Caco-2 (cell line): ENCODE measurements around the gene CTCFL. TPM values are rescaled to one million over a fixed set of nuclear protein-coding genes. Genes with fewer than 3 reads are reported as not detected.

Experiments
- BruUV-seq: library from RNA; stranded (reverse); fragments of 400-500 nt; replicated peaks from 2 replicates; lab custom pipeline; 2021; lab: Mats Ljungman, UMichigan
- CTCF ChIA-PET: fragments of 300-600 bp; sonication (Branson Sonifier 250); formaldehyde crosslinking; loops from one replicate; lab custom pipeline; 2022; ENCODE audit warnings: antibody characterized with exemption; lab: Charles Lee
- POLR2A ChIA-PET: fragments of 300-600 bp; sonication (Branson Sonifier 250); formaldehyde crosslinking; loops from one replicate; lab custom pipeline; 2022; ENCODE audit warnings: antibody characterized with exemption; lab: Charles Lee
- DNase-seq, 2 experiments: peaks; one replicate each; pipeline versions ENCODE4 v3.0.0 to v3.0.0-alpha.2; 2020 to 2022
- H3K27me3 ChIP-seq: replicated peaks from 2 replicates; pipeline ENCODE4 v1.6.0; 2011; ENCODE audit warnings: low read length; ENCODE audit not compliant: control insufficient read depth, insufficient read depth
- H3K36me3 ChIP-seq: 2 replicates; pipeline ENCODE4 v1.5.1; 2011; ENCODE audit warnings: low read length; ENCODE audit not compliant: control insufficient read depth, insufficient read depth
- H3K4me1 ChIP-seq: fragments of 250-450 bp; sonication (Bioruptor Pico); 2 replicates; pipeline ENCODE4 v1.5.1; 2020; ENCODE audit warnings: mild to moderate bottlenecking
- H3K4me3 ChIP-seq: 2 replicates; pipeline ENCODE4 v1.5.1; 2011; ENCODE audit warnings: low read depth, mild to moderate bottlenecking, control low read depth, low read length
- H3K9me3 ChIP-seq: fragments of 250-450 bp; sonication (Bioruptor Pico); 2 replicates; pipeline ENCODE4 v1.5.1; 2020; ENCODE audit warnings: mild to moderate bottlenecking, moderate library complexity
- H3K27ac Mint-ChIP-seq: one replicate; pipeline ENCODE4 v1.8.0; 2022; ENCODE audit warnings: mixed read lengths; ENCODE audit not compliant: unreplicated experiment
- H3K27me3 Mint-ChIP-seq: one replicate; pipeline ENCODE4 v1.8.0; 2022; ENCODE audit warnings: mixed read lengths; ENCODE audit not compliant: insufficient read depth, unreplicated experiment
- H3K36me3 Mint-ChIP-seq: one replicate; pipeline ENCODE4 v1.8.0; 2022; ENCODE audit warnings: mild to moderate bottlenecking, mixed read lengths; ENCODE audit not compliant: insufficient read depth, unreplicated experiment
- H3K4me1 Mint-ChIP-seq: one replicate; pipeline ENCODE4 v1.8.0; 2022; ENCODE audit warnings: low read depth, mixed read lengths; ENCODE audit not compliant: unreplicated experiment
- H3K4me3 Mint-ChIP-seq: one replicate; pipeline ENCODE4 v1.8.0; 2022; ENCODE audit warnings: mild to moderate bottlenecking, moderate library complexity, mixed read lengths; ENCODE audit not compliant: unreplicated experiment
- H3K9me3 Mint-ChIP-seq: one replicate; pipeline ENCODE4 v1.8.0; 2022; ENCODE audit warnings: mixed read lengths; ENCODE audit not compliant: unreplicated experiment
- CTCF ChIP-seq, 2 experiments: fragments of 200-600 bp in 1 of 2; IDR thresholded peaks; 1 replicate in 1 of 2; 2 replicates in 1 of 2; pipeline versions ENCODE4 v1.5.1 to v1.8.0; 2011 to 2022; ENCODE audit warnings: antibody characterized with exemption in 1 of 2, control low read depth in 1 of 2, inconsistent platforms in 1 of 2, low read depth in 1 of 2, low read length in 1 of 2, mild to moderate bottlenecking in 1 of 2, moderate library complexity in 1 of 2; ENCODE audit not compliant: insufficient read depth in 1 of 2, severe bottlenecking in 1 of 2, unreplicated experiment in 1 of 2
- intact Hi-C: fragments of 100-400 bp; cut with micrococcal nuclease; formaldehyde crosslinking; loops from one replicate; pipeline ENCODE4 v1.10.0; 2022; ENCODE audit not compliant: unreplicated experiment
- total RNA-seq: library from RNA; stranded (reverse); gene quantifications from 2 replicates; pipeline ENCODE4 v1.2.3, GENCODE V29; 2022

CTCFL gene
- total RNA-seq, 1 experiment from 2014 or later, result not detected

GRCh38 chr20:57481281-57481711, 43.6 kb downstream of the CTCFL start:
- no peaks in the 10 kb centered on the region for H3K9me3 ChIP-seq
- POLR2A ChIA-PET, result no interaction called here
- H3K27me3 ChIP-seq, result 0 out of 2 replicates have a peak, but pooled peaks cover 3% of the 10 kb centered on the region
- no peak for TF ChIP-seq CTCF (IDR thresholded peaks at IDR 0.05; ENCODE audit: insufficient read depth in 1 of 2, low read depth in 1 of 2, low read length in 1 of 2, severe bottlenecking in 1 of 2, unreplicated experiment in 1 of 2)
- no peaks in the 10 kb centered on the region for H3K36me3 ChIP-seq
- H3K9me3 Mint-ChIP-seq, result no peaks in the 10 kb centered on the region
- H3K4me3 ChIP-seq, result no peak overlapping the region
- intact Hi-C loops, result no loop called here
- no peaks in the 10 kb centered on the region for H3K4me1 Mint-ChIP-seq
- H3K4me1 ChIP-seq, result no peaks in the 10 kb centered on the region
- no peak overlapping the region for H3K27ac Mint-ChIP-seq
- CTCF ChIA-PET, result no interaction called here
- peak in 1 of 2 experiments; percentile 32 for DNase-seq
- no peaks in the 10 kb centered on the region for H3K36me3 Mint-ChIP-seq
- peaks cover 21% of the 10 kb centered on the region for H3K27me3 Mint-ChIP-seq
- no TSS peak for BruUV-seq
- no peak overlapping the region for H3K4me3 Mint-ChIP-seq

GRCh38 chr20:57480444-57481160, 44.3 kb downstream of the CTCFL start:
- H3K27me3 ChIP-seq, result 0 out of 2 replicates have a peak, but pooled peaks cover 3% of the 10 kb centered on the region
- BruUV-seq, result no TSS peak
- Mint-ChIP-seq H3K4me3 (no peak overlapping the region), H3K36me3 (no peaks in the 10 kb centered on the region), H3K4me1 (no peaks in the 10 kb centered on the region), H3K9me3 (no peaks in the 10 kb centered on the region), H3K27ac (no peak overlapping the region), H3K27me3 (peaks cover 20% of the 10 kb centered on the region)
- no peak for DNase-seq
- H3K9me3 ChIP-seq, result no peaks in the 10 kb centered on the region
- H3K4me1 ChIP-seq, result no peaks in the 10 kb centered on the region
- POLR2A ChIA-PET, result no interaction called here
- H3K4me3 ChIP-seq, result no peak overlapping the region
- no peak for TF ChIP-seq CTCF (IDR thresholded peaks at IDR 0.05; ENCODE audit: insufficient read depth in 1 of 2, low read depth in 1 of 2, low read length in 1 of 2, severe bottlenecking in 1 of 2, unreplicated experiment in 1 of 2)
- intact Hi-C loops, result no loop called here
- CTCF ChIA-PET, result no interaction called here
- H3K36me3 ChIP-seq, result no peaks in the 10 kb centered on the region

- POLR2A ChIA-PET, result no interaction called here
- intact Hi-C loops, result no loop called here
- no peak for DNase-seq
- H3K9me3 Mint-ChIP-seq, result no peaks in the 10 kb centered on the region
- Histone ChIP-seq H3K36me3 (no peaks in the 10 kb centered on the region), H3K4me3 (no peak overlapping the region), H3K27me3 (0 out of 2 replicates have a peak, but pooled peaks cover 1% of the 10 kb centered on the region), H3K4me1 (no peaks in the 10 kb centered on the region), H3K9me3 (no peaks in the 10 kb centered on the region)
- no peaks in the 10 kb centered on the region for H3K36me3 Mint-ChIP-seq
- no TSS peak for BruUV-seq
- peaks cover 20% of the 10 kb centered on the region for H3K27me3 Mint-ChIP-seq
- CTCF ChIA-PET, result interaction anchor here (0.7 kb wide), 1 partner anchor 20 kb away, joined by 3 read pairs; no protein-coding TSS in a partner anchor
- H3K4me3 Mint-ChIP-seq, result no peak overlapping the region
- TF ChIP-seq CTCF (IDR thresholded peaks at IDR 0.05; ENCODE audit: insufficient read depth in 1 of 2, low read depth in 1 of 2, low read length in 1 of 2, severe bottlenecking in 1 of 2, unreplicated experiment in 1 of 2), result no peak
- no peak overlapping the region for H3K27ac Mint-ChIP-seq
- no peaks in the 10 kb centered on the region for H3K4me1 Mint-ChIP-seq
These were observed 45.7 kb downstream of the CTCFL start for GRCh38 chr20:57479196-57479595.
